Activated T-cell treated with anti-CD3 and anti-CD28 coated beads, Interleukin-2, amount 50 U/mL, for 1 hour (primary cell): ENCODE data around the gene RAB39A.
A peak's percentile ranks its signal among the peaks of the same experiment; 100 is the strongest.
"Not testable (repeated sequence)": the region's sequence is repeated elsewhere in the genome, so short reads cannot be mapped to it uniquely, and the experiment has no call there.

Experiments
- DNase-seq: peaks from one replicate; pipeline ENCODE4 v3.0.0-alpha.2; 2020

Gene RAB39A

DNA sequence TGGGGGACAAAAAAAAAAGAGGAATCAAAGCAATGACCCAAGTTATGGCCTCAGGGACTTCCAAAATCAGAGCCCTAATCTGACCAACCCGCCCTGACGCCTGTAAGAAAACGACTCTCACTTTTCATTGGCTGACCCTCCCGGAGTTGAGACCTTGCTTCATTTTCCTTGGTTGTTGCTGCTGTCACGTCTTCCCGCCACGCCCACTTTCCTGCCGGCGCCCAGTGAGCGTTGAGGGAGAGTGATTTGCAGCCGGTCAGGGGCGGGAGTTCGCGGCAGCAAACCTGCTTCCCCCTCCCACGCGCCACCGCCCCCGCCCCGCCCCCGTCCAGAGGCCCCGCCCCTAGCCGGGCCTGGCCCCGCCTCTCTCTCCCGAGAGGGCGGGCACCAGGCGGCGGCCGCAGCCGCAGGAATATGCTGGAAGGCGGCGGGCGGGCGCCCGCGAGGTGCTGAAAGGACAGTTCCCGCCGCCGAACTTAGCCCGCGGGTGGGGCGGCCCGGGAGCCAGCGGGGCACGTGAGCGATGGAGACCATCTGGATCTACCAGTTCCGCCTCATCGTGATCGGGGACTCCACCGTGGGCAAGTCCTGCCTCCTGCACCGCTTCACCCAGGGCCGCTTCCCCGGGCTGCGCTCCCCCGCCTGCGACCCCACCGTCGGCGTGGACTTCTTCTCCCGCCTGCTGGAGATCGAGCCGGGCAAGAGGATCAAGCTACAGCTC, at the start of gene RAB39A:
Gene RAB39A, plus strand, starts transcription at position 403 of the 721 bp plus-strand sequence. Its CDS starts 121 bp downstream, at position 524.
- peak; percentile 61 for DNase-seq

DNA sequence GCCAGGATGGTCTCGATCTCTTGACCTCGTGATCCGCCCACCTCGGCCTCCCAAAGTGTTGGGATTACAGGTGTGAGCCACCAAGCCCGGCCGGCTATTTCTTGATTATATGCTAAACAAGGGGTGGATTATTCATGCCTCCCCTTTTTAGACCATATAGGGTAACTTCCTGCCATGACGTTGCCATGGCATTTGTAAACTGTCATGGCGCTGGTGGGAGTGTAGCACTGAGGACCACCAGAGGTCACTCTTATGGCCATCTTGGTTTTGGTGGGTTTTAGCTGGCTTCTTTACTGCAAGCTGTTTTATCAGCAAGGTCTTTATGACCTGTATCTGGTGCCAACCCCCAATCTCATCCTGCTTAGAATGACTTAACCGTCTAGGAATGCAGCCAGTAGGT, 46.8 kb upstream of the RAB39A start:
- not testable (repeated sequence) for DNase-seq

DNA sequence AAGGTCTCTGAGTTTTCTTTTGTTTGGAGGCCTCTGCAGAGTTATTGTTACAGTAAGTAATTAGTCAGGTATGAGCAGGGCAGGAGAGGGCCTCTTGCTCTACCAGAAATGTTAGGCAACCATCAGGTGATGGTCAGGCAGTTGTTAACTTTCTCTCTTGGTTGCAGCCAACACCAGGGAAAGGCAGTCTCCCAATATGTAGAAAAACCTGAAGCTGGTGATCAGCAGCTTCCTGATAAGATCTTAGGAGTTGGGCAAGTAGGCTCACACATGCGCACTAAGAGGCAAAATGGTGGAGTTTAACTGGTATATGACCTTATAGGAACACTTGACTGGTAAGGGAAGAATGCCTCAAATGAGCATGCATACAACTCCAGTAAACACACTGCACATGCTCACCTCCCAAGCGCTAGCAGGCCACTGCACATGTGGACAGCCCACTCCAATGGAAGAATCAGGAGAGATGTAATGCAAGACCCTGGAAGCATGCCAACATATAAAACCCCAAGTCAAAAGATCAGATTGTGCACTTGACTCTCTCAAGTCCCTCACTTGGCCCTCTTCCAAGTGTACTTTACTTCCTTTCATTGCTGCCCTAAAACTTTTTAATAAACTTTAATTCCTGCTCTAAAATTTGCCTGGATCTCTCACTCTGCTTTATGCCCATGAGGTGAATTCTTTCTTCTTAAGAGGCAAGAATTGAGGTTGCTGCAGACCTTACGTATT, 46.0 kb upstream of the RAB39A start:
- DNase-seq = no peak

DNA sequence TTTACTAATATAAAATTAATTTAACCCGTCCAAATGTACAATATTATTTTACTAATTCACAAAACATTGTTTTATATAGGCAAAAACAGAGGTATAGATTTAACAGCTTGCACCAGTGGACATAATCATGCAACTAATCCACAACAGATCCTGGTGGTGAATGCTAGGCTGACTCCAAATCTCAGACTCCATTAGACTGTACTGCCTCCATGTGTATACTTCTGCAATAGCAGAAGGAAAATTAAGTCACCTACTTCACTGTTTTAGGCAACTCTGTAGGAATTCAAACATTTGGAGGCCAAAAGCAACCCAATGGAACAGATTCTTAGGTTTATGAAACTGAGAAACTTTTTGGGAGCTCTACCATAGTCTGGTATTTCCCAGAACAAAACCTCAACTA, 30.0 kb upstream of the RAB39A start:
- DNase-seq = no peak

DNA sequence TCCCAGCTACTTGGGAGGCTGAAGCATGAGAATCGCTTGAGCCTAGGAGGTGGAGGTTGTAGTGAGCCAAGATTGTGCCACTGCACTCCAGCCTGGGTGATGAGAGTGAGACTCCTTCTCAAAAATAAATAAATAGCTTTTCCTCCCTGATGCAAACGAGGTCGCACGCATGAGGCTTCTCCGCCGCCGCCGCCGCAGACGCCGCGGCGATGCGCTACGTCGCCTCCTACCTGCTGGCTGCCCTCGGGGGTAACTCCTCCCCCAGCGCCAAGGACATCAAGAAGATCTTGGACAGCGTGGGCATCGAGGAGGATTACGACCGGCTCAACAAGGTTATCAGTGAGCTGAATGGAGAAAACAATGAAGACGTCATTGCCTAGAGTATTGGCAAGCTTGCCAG, 20.0 kb upstream of the RAB39A start:
- DNase-seq = no peak

GRCh38 chr11:107912415-107912814, 15.8 kb upstream of the RAB39A start:
- not testable (repeated sequence) for DNase-seq

GRCh38 chr11:107915229-107915628, 13.0 kb upstream of the RAB39A start:
- no peak for DNase-seq

DNA sequence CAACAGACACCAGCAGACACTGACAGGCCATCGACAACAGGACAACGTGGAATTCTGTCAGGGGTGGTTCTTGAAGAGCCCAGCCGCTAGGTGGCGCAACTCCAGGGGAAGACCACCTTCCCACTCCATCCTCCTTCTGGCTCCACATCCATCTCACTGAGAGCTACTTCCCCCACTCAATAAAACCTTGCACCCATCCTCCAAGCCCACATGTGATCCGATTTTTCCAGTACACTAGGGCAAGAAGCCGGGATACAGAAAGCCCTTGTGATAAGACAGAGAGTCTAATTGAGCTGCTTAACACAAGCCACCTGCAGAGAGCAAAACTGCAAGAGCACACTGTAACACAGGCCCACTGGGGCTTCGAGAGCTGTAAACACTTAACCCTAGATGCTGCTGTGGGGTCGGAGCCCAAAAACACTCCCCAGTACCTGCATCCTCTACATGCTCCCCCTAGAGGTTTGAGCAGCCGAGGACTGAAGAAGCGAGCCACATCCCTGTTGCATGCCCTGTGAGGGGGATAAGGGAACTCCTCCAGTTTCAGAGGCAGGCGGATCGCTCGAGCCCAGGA, 11.5 kb upstream of the RAB39A start:
- DNase-seq = peak; percentile 24

DNA sequence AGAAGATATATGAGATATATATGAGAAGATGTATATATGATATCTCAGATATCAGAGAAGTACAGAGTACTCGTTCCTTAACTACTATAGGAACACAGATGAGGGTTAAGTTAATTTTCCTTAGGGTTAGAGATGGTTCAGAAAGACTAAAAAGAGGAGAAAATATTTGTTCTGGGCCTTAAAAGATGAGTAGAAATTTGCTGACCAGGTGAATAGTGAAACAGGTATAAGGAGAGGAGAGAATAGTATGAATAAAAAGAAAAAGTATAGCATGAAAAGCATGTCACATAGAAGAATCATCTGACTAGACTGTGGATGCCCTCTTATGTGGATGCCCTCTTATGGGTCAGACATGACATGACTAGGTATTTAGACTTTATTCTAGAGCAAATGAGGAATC, 6.3 kb upstream of the RAB39A start:
- no peak for DNase-seq

- not testable (repeated sequence) for DNase-seq
Observed at GRCh38 chr11:107923519-107923918, 4.7 kb upstream of the RAB39A start.

DNA sequence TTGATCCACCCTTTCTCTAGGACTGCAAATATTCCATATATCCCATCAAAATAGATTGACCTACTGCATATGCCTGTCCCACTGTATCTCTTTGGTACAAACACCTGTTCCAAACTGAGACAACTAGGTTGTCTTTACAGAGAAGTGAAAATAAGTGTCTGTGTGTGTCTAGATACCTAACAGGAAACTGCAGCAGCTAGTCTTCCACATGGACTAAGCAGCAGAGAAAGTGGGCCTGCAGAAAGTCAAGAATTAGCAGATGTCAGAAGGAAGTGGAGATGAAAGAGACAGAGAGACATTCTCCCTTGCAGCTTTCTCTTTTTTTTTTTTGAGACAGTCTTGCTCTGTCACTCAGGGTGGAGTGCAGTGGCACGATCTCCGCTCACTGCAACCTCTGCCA, 3.9 kb upstream of the RAB39A start:
- no peak for DNase-seq

DNA sequence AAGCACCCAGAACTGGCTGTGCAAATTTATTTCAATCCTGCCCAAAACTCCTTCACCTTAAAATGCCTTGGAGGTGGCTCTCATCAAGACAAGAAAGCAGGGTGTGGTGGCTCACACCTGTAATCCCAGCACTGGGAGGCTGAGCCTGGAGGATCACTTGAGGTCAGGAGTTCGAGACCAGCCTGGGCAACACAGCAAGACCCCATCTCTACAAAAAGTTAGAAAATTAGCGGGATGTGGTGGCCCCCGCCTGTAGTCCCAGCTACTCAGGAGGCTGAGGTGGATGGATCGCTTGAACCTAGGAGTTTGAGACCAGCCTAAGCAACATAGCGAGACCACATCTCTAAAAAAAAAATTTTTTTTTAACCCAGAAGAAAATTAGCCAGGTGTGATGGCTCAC, 689 bp upstream of the RAB39A start:
- no peak for DNase-seq

DNA sequence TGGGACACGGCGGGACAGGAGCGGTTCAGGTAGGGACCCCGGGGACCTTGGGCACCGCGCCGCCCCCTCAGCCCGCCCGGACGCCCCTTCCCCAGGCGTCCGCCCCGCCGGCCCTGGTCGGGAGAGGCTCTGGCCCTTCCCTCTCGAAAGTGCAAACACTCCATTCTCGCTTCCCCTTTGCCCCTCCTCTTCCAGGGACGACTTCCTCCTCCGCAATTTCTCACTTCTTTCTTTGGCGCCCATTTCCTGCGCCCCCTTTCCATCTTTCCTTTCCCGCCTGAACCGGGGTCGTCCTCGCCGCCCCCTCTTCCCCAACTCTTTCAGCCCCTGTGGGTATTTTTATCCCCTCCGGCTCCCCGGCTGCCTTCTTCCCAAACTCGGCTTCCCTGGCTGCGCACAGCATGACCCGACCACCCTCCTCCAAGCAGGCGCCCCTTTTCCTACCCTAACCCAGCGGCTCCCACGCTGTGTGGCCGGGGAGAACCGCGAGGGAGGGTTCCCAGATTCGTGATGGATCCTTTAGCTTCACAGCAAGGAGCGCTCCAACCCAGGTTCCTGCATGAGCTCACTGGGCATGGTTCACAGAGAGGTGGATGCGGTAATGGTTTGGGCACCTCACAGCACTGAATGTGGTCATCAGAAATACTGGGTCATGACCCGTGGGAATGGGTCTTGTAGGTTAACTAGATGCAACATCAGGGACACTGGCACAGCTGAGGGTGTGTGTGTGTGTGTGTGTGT, 689 bp downstream of the RAB39A start:
- DNase-seq = no peak

DNA sequence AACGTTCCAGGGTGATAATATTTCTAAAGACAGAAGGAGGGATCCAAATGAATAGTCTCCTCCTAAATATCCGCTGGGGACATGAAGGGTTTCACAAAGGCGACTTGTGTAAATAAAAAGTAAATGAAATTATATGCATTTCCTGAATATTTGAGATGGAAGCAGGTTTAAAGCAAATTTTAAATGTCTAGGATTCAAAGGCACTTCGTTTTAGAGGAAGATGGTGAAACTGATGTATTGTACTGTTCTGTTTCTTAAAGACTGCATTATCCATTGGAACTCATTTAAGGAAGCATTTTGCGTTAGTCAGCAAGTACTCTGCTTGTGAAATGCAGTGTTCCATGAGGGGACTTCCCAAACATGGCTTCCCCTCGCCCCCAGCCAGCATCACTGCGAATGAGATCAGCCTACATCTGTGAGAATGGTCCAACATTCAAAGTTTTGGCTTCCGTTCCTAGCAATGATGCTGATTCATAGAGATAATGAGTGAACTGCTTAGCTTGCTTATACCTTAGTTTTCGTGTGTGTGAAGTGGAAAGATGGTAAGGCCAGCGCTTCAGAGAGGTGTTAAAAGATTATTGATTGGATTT, 1.5 kb downstream of the RAB39A start:
- no peak for DNase-seq

DNA sequence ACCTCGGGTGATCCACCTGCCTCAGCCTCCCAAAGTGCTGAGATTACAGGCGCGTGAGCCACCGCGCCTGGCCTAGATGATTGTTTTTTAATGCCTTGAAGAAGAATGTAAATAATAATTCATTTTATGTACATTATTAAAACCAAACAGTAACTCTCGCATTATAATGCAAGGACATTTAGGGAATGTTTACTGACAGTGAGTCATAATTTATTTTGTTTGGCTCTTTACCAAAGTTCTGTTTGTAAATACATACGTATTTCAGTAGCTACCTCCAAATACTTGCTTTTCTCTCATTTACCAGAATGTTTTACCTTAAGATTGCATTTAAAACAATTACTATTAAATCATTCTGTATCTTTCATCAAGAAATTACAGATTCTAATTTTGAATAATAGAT, 3.0 kb downstream of the RAB39A start:
- no peak for DNase-seq

GRCh38 chr11:107947904-107948303, 19.7 kb downstream of the RAB39A start:
- no peak for DNase-seq

DNA sequence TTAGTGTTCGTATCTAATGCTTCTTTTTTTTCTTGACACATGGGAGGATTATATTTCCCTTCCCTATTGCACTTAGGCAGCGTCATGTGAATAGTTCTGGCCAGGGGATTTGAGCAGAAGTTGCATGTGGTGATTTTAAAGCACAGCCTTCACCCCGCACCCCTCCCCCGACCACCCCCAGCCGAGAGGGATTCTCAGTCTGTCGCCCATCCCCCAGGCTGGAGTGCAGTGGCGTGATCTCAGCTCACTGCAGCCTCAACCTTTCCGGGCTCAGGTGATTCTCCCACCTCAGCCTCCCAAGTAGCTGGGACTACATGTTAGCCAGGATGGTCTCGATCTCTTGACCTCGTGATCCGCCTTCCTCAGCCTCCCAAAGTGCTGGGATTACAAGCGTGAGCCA, 20.1 kb downstream of the RAB39A start:
- DNase-seq = not testable (repeated sequence)

GRCh38 chr11:107951155-107951554, 22.9 kb downstream of the RAB39A start:
- no peak for DNase-seq

- DNase-seq = no peak
Observed at GRCh38 chr11:107953446-107953845, 25.2 kb downstream of the RAB39A start.

DNA sequence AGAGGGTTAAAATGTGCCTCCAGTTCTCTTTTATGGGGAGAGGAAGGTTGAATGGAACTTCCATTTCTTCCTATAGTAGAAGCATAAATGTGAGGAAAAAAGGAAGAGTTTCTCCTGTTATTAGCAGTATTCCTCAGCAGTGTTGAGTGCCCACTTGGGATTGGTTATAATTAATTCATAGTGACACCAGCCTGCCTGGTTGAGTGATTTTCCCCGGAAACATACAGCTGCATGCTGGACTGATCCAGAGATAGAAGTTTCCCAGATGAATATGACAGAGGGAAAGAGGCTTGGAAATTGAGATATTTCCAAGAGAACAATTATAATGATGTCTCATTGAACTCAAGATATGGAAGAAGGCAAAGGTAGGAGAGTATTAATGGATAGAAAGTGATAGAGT, 28.3 kb downstream of the RAB39A start:
- DNase-seq = no peak

DNA sequence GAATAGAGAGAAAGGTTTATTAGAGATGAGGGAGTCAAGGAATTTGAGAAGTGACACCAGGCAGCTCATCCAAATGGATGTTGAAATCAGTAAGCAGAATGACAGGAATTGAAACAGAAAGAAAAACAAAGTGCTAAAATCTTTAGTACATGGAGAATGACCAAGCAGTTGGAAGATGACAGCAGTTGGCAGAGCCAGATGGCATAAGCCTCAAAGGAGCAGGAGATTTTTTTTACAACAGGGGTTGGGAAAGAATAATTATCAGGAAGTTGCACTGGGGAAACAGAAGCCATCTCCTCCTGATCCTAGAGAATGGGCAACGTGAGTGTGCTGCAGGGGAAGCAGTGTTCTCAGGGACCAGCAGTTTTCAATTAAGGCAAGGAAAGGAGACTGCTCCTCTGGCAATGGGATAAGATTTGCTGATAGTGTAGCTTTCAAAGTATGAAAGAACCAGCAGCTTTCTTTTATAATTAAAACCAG, 28.9 kb downstream of the RAB39A start:
- DNase-seq = no peak

- no peak for DNase-seq
Observed at GRCh38 chr11:107961480-107961879, 33.2 kb downstream of the RAB39A start.

GRCh38 chr11:107962181-107962580, 33.9 kb downstream of the RAB39A start:
- no peak for DNase-seq
